Subcutaneous adipose tissue (tissue), 4 donors: ENCODE measurements around the gene CT45A10. TPM values are rescaled to one million over a fixed set of nuclear protein-coding genes. Genes with fewer than 3 reads are reported as not detected.
"Not testable (repeated sequence)": the region's sequence is repeated elsewhere in the genome, so short reads cannot be mapped to it uniquely, and the experiment has no call there.

Source experiments
- total RNA-seq, 4 donors: library from RNA; depleted of rRNA; stranded (reverse); fragments of >200 nt; gene quantifications; one replicate each; pipeline ENCODE4 v1.1.0, GENCODE V29; 2016
- TF ChIP-seq, protein P1 (sequence below): fragments of 450-650 bp; IDR thresholded peaks from one replicate; pipeline ENCODE4 v1.5.1; 2016; ENCODE audit warnings: low read depth, mild to moderate bottlenecking, control low read depth, antibody characterized with exemption, moderate library complexity

CT45A10 gene
- total RNA-seq, 4 donors from 2014 or later, result not detected

DNA sequence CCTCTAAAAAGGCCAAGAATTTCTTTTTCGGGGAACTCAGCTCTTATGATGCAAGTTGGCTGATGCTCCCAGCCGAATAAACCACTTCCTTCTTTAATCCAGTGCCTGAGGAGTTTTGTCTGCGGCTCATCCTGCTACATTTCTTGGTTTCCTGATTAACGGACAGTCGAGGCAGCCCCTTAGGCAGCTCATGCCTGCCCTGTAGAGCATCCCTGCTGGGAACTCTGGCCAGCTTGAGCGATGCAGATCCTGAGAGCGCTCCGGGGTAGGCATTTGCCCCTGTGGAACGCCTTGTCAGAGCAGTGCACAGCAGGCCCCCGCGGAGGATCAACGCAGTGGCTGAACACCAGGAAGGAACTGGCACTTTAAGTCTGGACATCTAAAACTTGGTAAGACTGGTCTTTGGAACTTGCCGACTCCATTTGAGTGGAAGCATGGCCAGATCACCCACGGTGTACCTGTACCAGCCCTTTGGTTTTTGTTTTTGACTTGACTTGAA, 3.1 kb downstream of the CT45A10 start:
- TF ChIP-seq, protein P1, sequence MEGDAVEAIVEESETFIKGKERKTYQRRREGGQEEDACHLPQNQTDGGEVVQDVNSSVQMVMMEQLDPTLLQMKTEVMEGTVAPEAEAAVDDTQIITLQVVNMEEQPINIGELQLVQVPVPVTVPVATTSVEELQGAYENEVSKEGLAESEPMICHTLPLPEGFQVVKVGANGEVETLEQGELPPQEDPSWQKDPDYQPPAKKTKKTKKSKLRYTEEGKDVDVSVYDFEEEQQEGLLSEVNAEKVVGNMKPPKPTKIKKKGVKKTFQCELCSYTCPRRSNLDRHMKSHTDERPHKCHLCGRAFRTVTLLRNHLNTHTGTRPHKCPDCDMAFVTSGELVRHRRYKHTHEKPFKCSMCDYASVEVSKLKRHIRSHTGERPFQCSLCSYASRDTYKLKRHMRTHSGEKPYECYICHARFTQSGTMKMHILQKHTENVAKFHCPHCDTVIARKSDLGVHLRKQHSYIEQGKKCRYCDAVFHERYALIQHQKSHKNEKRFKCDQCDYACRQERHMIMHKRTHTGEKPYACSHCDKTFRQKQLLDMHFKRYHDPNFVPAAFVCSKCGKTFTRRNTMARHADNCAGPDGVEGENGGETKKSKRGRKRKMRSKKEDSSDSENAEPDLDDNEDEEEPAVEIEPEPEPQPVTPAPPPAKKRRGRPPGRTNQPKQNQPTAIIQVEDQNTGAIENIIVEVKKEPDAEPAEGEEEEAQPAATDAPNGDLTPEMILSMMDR, result no peak

DNA sequence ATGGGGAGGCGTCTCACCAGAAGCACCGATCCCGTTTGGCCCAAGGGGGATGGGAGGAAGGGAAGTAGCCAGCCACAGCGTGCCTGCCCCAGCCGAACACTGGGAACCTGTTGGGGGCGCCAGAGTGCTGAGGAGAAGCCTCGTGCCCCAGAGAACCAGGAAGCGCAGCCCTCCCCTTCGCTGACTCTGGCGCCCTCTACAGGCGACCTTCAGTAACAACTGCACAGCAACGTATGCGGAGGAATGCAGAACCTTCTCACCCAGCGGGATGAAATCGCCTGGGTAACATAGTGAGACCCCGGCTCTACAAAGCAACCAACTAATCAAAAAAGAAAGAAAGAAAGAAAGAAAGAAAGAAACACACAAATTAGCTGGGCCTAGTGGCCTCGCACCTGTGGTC, 21.5 kb downstream of the CT45A10 start, which contains the start of gene CT45A9:
CT45A9 (minus strand) TSS at position 101 of the 400 bp plus-strand sequence. CDS start 3,751 bp downstream, outside the sequence.
- TF ChIP-seq, protein P1, result not testable (repeated sequence)

DNA sequence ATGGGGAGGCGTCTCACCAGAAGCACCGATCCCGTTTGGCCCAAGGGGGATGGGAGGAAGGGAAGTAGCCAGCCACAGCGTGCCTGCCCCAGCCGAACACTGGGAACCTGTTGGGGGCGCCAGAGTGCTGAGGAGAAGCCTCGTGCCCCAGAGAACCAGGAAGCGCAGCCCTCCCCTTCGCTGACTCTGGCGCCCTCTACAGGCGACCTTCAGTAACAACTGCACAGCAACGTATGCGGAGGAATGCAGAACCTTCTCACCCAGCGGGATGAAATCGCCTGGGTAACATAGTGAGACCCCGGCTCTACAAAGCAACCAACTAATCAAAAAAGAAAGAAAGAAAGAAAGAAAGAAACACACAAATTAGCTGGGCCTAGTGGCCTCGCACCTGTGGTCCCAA, 38.8 kb downstream of the CT45A10 start, which contains the start of gene CT45A8:
CT45A8 (minus strand) TSS at position 101 of the 400 bp plus-strand sequence. CDS start 3,755 bp downstream, outside the sequence.
- TF ChIP-seq, protein P1, result not testable (repeated sequence)

DNA sequence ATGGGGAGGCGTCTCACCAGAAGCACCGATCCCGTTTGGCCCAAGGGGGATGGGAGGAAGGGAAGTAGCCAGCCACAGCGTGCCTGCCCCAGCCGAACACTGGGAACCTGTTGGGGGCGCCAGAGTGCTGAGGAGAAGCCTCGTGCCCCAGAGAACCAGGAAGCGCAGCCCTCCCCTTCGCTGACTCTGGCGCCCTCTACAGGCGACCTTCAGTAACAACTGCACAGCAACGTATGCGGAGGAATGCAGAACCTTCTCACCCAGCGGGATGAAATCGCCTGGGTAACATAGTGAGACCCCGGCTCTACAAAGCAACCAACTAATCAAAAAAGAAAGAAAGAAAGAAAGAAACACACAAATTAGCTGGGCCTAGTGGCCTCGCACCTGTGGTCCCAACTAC, 56.1 kb downstream of the CT45A10 start, which contains the start of gene CT45A7:
CT45A7 (minus strand) TSS at position 101 of the 400 bp plus-strand sequence. CDS start 3,747 bp downstream, outside the sequence.
- TF ChIP-seq, protein P1, result not testable (repeated sequence)

Other genes starting within 250 kb of the CT45A10 start
- not detected for gene CT45A1, start 179.8 kb downstream of the CT45A10 start, total RNA-seq
- not detected for gene CT45A3, start 125.3 kb downstream of the CT45A10 start, total RNA-seq
- not detected for gene CT45A5, start 107.9 kb downstream of the CT45A10 start, total RNA-seq
- not detected for gene CT45A6, start 90.7 kb downstream of the CT45A10 start, total RNA-seq
- gene CT45A2, start 73.4 kb downstream of the CT45A10 start, total RNA-seq, result not detected
- gene CT45A7, start 56.2 kb downstream of the CT45A10 start, total RNA-seq, result not detected
- not detected for gene CT45A8, start 38.9 kb downstream of the CT45A10 start, total RNA-seq
- not detected for gene CT45A9, start 21.6 kb downstream of the CT45A10 start, total RNA-seq
- gene SAGE1, start 272 bp upstream of the CT45A10 start, total RNA-seq, result not detected
- gene MMGT1, start 80.5 kb upstream of the CT45A10 start, total RNA-seq, result 10 to 100 TPM; 30.5 to 55.6 (median 35.5) TPM
- 10 to 100 TPM; 17.1 to 24.0 (median 18.6) TPM for gene SLC9A6, start 92.0 kb upstream of the CT45A10 start, total RNA-seq